Spleen (tissue), 11 donors: ENCODE results near the gene HOOK1. TPM values are rescaled to one million over a fixed set of nuclear protein-coding genes. Genes with fewer than 3 reads are reported as not detected.

Experiments used
- DNase-seq: peaks from one replicate; pipeline ENCODE4 v3.0.0-alpha.2; 2020
- H3K27ac ChIP-seq, 8 donors: fragments of 200-600 bp; sonication (generic) in 7 of 8; 1 replicate in 4 of 8; 2 replicates in 4 of 8; pipeline versions ENCODE4 v1.5.0 to v1.8.0; 2016 to 2021; ENCODE audit warnings: inconsistent platforms in 4 of 8, mild to moderate bottlenecking in 4 of 8, moderate library complexity in 1 of 8
- H3K27me3 ChIP-seq, 7 donors: fragments of 200-600 bp; sonication (generic) in 6 of 7; replicated peaks in 1 of 7; 1 replicate in 4 of 7; 2 replicates in 3 of 7; pipeline versions ENCODE4 v1.5.0 to v1.8.0; 2016 to 2021; ENCODE audit warnings: inconsistent platforms in 3 of 7, mild to moderate bottlenecking in 1 of 7
- H3K36me3 ChIP-seq, 6 donors: fragments of 200-600 bp; sonication (generic) in 5 of 6; 1 replicate in 4 of 6; 2 replicates in 2 of 6; pipeline versions ENCODE4 v1.5.0 to v1.8.0; 2016 to 2021; ENCODE audit warnings: inconsistent platforms in 2 of 6
- H3K4me1 ChIP-seq, 6 donors: fragments of 200-600 bp; sonication (generic) in 5 of 6; 1 replicate in 3 of 6; 2 replicates in 3 of 6; pipeline versions ENCODE4 v1.5.0 to v1.8.0; 2016 to 2021; ENCODE audit warnings: inconsistent platforms in 3 of 6
- H3K4me3 ChIP-seq, 8 donors: fragments of 200-600 bp; sonication (generic) in 7 of 8; 1 replicate in 4 of 8; 2 replicates in 4 of 8; pipeline versions ENCODE4 v1.5.0 to v1.8.0; 2016 to 2021; ENCODE audit warnings: inconsistent platforms in 4 of 8, mild to moderate bottlenecking in 4 of 8, moderate library complexity in 2 of 8
- H3K9me3 ChIP-seq, 8 donors: fragments of 200-600 bp; sonication (generic) in 7 of 8; 1 replicate in 4 of 8; 2 replicates in 4 of 8; pipeline versions ENCODE4 v1.5.0 to v1.8.0; 2016 to 2021; ENCODE audit warnings: inconsistent platforms in 4 of 8
- POLR2A ChIP-seq, 3 donors: fragments of 450-650 bp; IDR thresholded peaks; one replicate each; pipeline ENCODE4 v1.5.1; 2017; ENCODE audit warnings: antibody characterized with exemption in 3 of 3, mild to moderate bottlenecking in 1 of 3
- POLR2AphosphoS5 ChIP-seq, 3 donors: sonication (generic); formaldehyde crosslinking; IDR thresholded peaks; one replicate each; pipeline ENCODE4 v1.5.1; 2017; ENCODE audit warnings: antibody characterized with exemption in 3 of 3
- WGBS, 5 donors: extraction: QIAGEN DNeasy Blood & Tissue Kit in 3 of 5; methylation state at CpG; one replicate each; pipeline versions ENCODE4 v1.1.5 to v1.1.7; 2013 to 2018; 5-methylcytosine and 5-hydroxymethylcytosine counted together
- intact Hi-C: fragments of 100-400 bp; cut with DNase I; formaldehyde crosslinking; loops from one replicate; pipeline ENCODE4 v1.15.0; 2023; ENCODE audit warnings: low total_unique reads
- polyA plus RNA-seq, 3 donors: library from polyadenylated mRNA; stranded (reverse); fragments of 200-250 nt; gene quantifications; one replicate each; pipeline ENCODE4 v1.2.1, GENCODE V29; 2013
- total RNA-seq, 7 donors: library from RNA; depleted of rRNA in 3 of 7; stranded (reverse); fragments of >200 nt in 3 of 7; fragmentation: NEBNext Ultra II Directional in 4 of 7; extraction: Animal tissue kit (Norgen Biotek cat#: 25700) in 4 of 7; gene quantifications; one replicate each; pipeline versions ENCODE4 v1.1.0 to v1.2.1, GENCODE V29; 2016 to 2021
- TF ChIP-seq, protein P1 (sequence below), 11 experiments: fragments of 200-600 bp in 7 of 11; fragments of 450-650 bp in 4 of 11; sonication (generic) in 4 of 11; IDR thresholded peaks in 8 of 11; conservative IDR thresholded peaks in 3 of 11; 1 replicate in 7 of 11; 2 replicates in 4 of 11; pipeline versions ENCODE4 v1.4.0 to v1.8.0; 2016 to 2021; ENCODE audit warnings: antibody characterized with exemption in 11 of 11, inconsistent platforms in 4 of 11, mild to moderate bottlenecking in 1 of 11
- donor health status: healthy with polysubstance abuse.
- donor health status: DM: no; HTN: no; CAD: no; lungs with moderate emphysema.
- donor health status: DM: no; HTN: no; CAD: no.
- donor health status: Bipolar disorder and iron deficiency.
- donor health status: healthy.
- donor health status: DM: no; HTN: no; CAD: no.
- donor health status: DM: yes; HTN: yes; CAD: no.

HOOK1 gene
- total and polyA plus RNA-seq, 10 donors = 1.1 to 6.9 (median 3.9) TPM

DNA sequence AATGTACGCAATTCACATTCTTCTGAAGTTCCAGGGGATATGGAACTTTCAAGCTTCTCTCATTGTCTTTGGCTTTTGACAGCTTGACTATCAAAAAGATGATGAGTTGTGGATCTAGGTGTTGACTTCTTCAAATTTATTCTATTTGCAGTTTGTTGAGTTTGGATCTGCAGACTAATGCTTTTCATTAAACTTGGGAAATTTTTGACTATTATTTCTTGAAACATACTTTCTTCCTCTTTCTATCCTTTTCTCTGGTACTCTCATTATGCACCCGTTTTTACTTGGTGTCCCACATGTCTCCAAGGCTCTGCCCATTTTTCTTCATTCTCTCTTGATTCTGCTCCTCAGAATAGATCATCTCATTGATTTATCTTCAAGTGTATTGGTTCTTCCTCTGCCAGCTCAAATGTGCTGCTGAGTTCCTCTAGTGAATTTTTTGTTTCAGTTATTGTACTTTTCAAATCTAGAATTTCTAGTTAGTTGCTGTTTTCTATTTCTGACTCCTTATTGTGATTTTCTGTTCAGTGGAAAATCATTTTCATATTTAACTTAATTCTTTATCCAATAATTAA lies 62.4 kb downstream of the HOOK1 start:
- H3K36me3 ChIP-seq = peaks cover 0 to 10% (median 0%) of the 10 kb centered on the region in 6 donors
- no peak overlapping the region for H3K4me3 ChIP-seq
- H3K27me3 ChIP-seq = no peaks in the 10 kb centered on the region
- H3K27ac ChIP-seq = no peak overlapping the region
- peaks cover 6 to 30% (median 23%) of the 10 kb centered on the region in 8 donors for H3K9me3 ChIP-seq
- no peaks in the 10 kb centered on the region for H3K4me1 ChIP-seq
- 86 to 100% (median 89%) methylated on average over 2 of the region's 2 CpGs for WGBS, 5 donors
- no peak for DNase-seq
- intact Hi-C loops = no loop called here
- TF ChIP-seq POLR2AphosphoS5 (IDR thresholded peaks at IDR 0.05) = no peak
- no peak for TF ChIP-seq POLR2A (IDR thresholded peaks at IDR 0.05)
- TF ChIP-seq, protein P1, sequence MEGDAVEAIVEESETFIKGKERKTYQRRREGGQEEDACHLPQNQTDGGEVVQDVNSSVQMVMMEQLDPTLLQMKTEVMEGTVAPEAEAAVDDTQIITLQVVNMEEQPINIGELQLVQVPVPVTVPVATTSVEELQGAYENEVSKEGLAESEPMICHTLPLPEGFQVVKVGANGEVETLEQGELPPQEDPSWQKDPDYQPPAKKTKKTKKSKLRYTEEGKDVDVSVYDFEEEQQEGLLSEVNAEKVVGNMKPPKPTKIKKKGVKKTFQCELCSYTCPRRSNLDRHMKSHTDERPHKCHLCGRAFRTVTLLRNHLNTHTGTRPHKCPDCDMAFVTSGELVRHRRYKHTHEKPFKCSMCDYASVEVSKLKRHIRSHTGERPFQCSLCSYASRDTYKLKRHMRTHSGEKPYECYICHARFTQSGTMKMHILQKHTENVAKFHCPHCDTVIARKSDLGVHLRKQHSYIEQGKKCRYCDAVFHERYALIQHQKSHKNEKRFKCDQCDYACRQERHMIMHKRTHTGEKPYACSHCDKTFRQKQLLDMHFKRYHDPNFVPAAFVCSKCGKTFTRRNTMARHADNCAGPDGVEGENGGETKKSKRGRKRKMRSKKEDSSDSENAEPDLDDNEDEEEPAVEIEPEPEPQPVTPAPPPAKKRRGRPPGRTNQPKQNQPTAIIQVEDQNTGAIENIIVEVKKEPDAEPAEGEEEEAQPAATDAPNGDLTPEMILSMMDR (IDR thresholded peaks at IDR 0.05 in 8 of 11, conservative IDR thresholded peaks at IDR 0.05 in 3 of 11) = no peak

DNA sequence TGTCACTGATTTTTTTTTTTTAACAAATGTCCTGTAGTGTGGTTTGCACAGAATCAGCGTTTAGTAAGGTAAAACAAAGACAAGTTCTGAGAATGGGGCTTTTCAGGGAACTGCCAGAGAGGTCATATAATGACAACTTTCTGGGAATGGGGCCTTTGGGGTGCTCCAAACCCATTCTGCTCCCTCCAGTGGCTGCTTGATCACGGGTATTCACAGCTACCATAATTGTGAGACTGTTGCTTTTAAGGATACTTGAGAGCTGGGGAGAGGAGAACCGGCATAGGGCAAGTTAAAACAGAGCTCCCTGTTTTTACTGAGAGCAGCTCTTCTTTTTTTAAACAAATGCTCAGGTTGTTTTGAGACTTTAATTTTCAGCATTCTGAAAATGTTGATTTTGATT lies 63.6 kb downstream of the HOOK1 start:
- Histone ChIP-seq H3K36me3 (peaks cover 0 to 2% (median 0%) of the 10 kb centered on the region in 6 donors), H3K9me3 (peaks cover 6 to 30% (median 23%) of the 10 kb centered on the region in 8 donors), H3K27ac (no peak overlapping the region), H3K27me3 (no peaks in the 10 kb centered on the region), H3K4me3 (no peak overlapping the region), H3K4me1 (no peaks in the 10 kb centered on the region)
- no peak for DNase-seq
- TF ChIP-seq POLR2A (IDR thresholded peaks at IDR 0.05) = no peak
- TF ChIP-seq, protein P1 (IDR thresholded peaks at IDR 0.05 in 8 of 11, conservative IDR thresholded peaks at IDR 0.05 in 3 of 11) = no peak
- no peak for TF ChIP-seq POLR2AphosphoS5 (IDR thresholded peaks at IDR 0.05)
- intact Hi-C loops = no loop called here
- 82 to 89% (median 84%) methylated on average over 3 of the region's 3 CpGs for WGBS, 5 donors

DNA sequence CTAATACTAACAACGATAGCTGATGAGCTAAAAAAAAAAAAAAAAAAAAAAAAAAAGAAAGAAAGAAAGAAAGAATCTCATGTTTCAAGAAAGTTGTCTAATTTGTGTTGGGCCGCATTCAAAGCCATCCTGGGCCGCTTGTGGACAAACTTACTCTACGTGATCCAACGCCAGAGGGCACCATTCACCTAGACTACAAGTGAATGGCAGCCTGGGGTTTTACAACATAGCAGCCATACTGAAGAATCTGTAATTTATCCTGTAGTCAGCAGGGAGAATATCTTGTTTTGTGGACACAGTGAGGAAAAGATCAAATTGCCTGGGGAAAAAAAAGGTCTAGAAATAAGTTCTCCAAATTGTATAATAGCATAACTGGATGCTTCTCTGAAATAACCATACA lies 64.8 kb downstream of the HOOK1 start:
- no peak overlapping the region for H3K27ac ChIP-seq
- peaks cover 6 to 30% (median 23%) of the 10 kb centered on the region in 8 donors for H3K9me3 ChIP-seq
- no peak for TF ChIP-seq POLR2AphosphoS5 (IDR thresholded peaks at IDR 0.05)
- TF ChIP-seq, protein P1 (IDR thresholded peaks at IDR 0.05 in 8 of 11, conservative IDR thresholded peaks at IDR 0.05 in 3 of 11) = peak in 4 of 11 experiments; percentile 30 to 51 (median 42)
- no peaks in the 10 kb centered on the region for H3K27me3 ChIP-seq
- no peak overlapping the region for H3K4me3 ChIP-seq
- H3K4me1 ChIP-seq = no peaks in the 10 kb centered on the region
- H3K36me3 ChIP-seq = peaks cover 0 to 2% (median 0%) of the 10 kb centered on the region in 6 donors
- no peak for DNase-seq
- WGBS, 5 donors = 44 to 59% (median 57%) methylated on average over 5 of the region's 5 CpGs
- intact Hi-C loops = no loop called here

DNA sequence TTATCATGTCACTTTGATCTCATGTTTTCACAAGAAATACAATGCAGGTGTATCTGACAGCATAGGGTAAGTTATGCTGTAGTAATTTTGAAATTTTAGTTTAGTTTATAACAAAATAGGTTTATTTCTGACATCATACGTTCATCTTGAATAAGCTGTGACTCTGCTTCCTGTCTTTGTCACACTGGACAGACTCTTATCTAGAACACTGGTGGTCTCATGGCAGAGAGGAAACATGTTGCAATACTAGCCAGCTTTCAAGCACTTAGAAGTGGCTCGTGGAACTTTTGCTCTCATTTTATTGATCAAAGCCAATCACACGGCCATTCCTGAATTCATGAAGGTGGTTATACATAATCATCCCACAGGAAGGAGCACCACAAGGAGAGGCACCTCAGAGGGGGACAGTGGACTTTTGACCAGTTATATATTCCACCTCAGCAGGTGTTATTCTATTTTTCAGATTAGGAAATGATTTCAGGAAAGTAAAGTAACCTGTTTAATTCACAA lies 65.3 kb downstream of the HOOK1 start:
- no peak overlapping the region for H3K27ac ChIP-seq
- H3K36me3 ChIP-seq = peaks cover 0 to 2% (median 0%) of the 10 kb centered on the region in 6 donors
- no peak overlapping the region for H3K4me3 ChIP-seq
- DNase-seq = no peak
- H3K4me1 ChIP-seq = no peaks in the 10 kb centered on the region
- WGBS, 5 donors = 22 to 47% (median 23%) methylated on average over 3 of the region's 3 CpGs
- H3K27me3 ChIP-seq = no peaks in the 10 kb centered on the region
- peaks cover 6 to 30% (median 23%) of the 10 kb centered on the region in 8 donors for H3K9me3 ChIP-seq
- TF ChIP-seq, protein P1 (IDR thresholded peaks at IDR 0.05 in 8 of 11, conservative IDR thresholded peaks at IDR 0.05 in 3 of 11) = no peak
- TF ChIP-seq POLR2A (IDR thresholded peaks at IDR 0.05) (no peak), POLR2AphosphoS5 (IDR thresholded peaks at IDR 0.05) (no peak)
- intact Hi-C loops = no loop called here
